Uterus (tissue), 4 donors: Measurements from ENCODE around the gene TMEM61. TPM values are rescaled to one million over a fixed set of nuclear protein-coding genes. Genes with fewer than 3 reads are reported as not detected.
"Not testable (repeated sequence)": the region's sequence is repeated elsewhere in the genome, so short reads cannot be mapped to it uniquely, and the experiment has no call there.

Source experiments
- DNase-seq, 2 donors: peaks; one replicate each; pipeline ENCODE4 v3.0.0-alpha.2; 2019 to 2020
- H3K27ac ChIP-seq, 2 donors: fragments of 200-600 bp; sonication (generic); 1 replicate in 1 of 2; 2 replicates in 1 of 2; pipeline ENCODE4 v1.5.1; 2016 to 2018
- H3K27me3 ChIP-seq, 2 donors: fragments of 200-600 bp; sonication (generic); one replicate each; pipeline ENCODE4 v1.5.1; 2018 to 2019; ENCODE audit warnings: control low read depth in 1 of 2
- H3K36me3 ChIP-seq, 2 donors: fragments of 200-600 bp; sonication (generic); one replicate each; pipeline ENCODE4 v1.5.1; 2019; ENCODE audit warnings: control low read depth in 1 of 2
- H3K4me1 ChIP-seq, 2 donors: fragments of 200-600 bp; sonication (generic); one replicate each; pipeline ENCODE4 v1.5.1; 2018 to 2019; ENCODE audit warnings: control low read depth in 1 of 2
- H3K4me3 ChIP-seq, 2 donors: fragments of 200-600 bp; sonication (generic); 1 replicate in 1 of 2; 2 replicates in 1 of 2; pipeline ENCODE4 v1.5.1; 2018 to 2019; ENCODE audit warnings: mild to moderate bottlenecking in 1 of 2
- H3K9me3 ChIP-seq, 2 donors: fragments of 200-600 bp; sonication (generic); one replicate each; pipeline ENCODE4 v1.5.1; 2019; ENCODE audit warnings: control low read depth in 1 of 2
- CTCF ChIP-seq, 4 experiments: fragments of 200-600 bp in 2 of 4; fragments of 450-650 bp in 2 of 4; sonication (generic) in 2 of 4; IDR thresholded peaks; one replicate each; pipeline ENCODE4 v1.5.1; 2016 to 2019; ENCODE audit warnings: antibody characterized with exemption in 4 of 4, mild to moderate bottlenecking in 2 of 4, moderate library complexity in 1 of 4
- POLR2A ChIP-seq, 2 donors: fragments of 450-650 bp; IDR thresholded peaks; one replicate each; pipeline ENCODE4 v1.6.1; 2016; ENCODE audit warnings: antibody characterized with exemption in 2 of 2, mild to moderate bottlenecking in 1 of 2, moderate library complexity in 1 of 2
- intact Hi-C: fragments of 100-400 bp; cut with DNase I; formaldehyde crosslinking; loops from one replicate; pipeline ENCODE4 v1.15.1; 2023; ENCODE audit warnings: low total_unique reads
- total RNA-seq, 4 donors: library from RNA; depleted of rRNA in 3 of 4; stranded (reverse); fragments of >200 nt in 3 of 4; gene quantifications; one replicate each; pipeline versions ENCODE4 v1.1.0 to v1.2.4, GENCODE V29; 2014 to 2023
- donor health status: DM: yes; HTN: yes; CAD: no.

Gene TMEM61
- total RNA-seq, 4 donors from 2014 or later: 0.35 TPM; not detected in 3

- no peak overlapping the region for H3K4me3 ChIP-seq
- H3K9me3 ChIP-seq: no peaks in the 10 kb centered on the region
- TF ChIP-seq POLR2A (IDR thresholded peaks at IDR 0.05) (no peak), CTCF (IDR thresholded peaks at IDR 0.05) (no peak)
- no peaks in the 10 kb centered on the region for H3K36me3 ChIP-seq
- no peaks in the 10 kb centered on the region for H3K4me1 ChIP-seq
- H3K27ac ChIP-seq: no peak overlapping the region
- intact Hi-C loops: no loop called here
- no peaks in the 10 kb centered on the region for H3K27me3 ChIP-seq
- DNase-seq: no peak
Measured at GRCh38 chr1:55015731-55016620, 35.5 kb downstream of the TMEM61 start.

- no peaks in the 10 kb centered on the region for H3K9me3 ChIP-seq
- intact Hi-C loops: no loop called here
- H3K36me3 ChIP-seq: no peaks in the 10 kb centered on the region
- H3K4me1 ChIP-seq: no peaks in the 10 kb centered on the region
- TF ChIP-seq CTCF (IDR thresholded peaks at IDR 0.05) (no peak), POLR2A (IDR thresholded peaks at IDR 0.05) (no peak)
- no peak overlapping the region for H3K4me3 ChIP-seq
- no peak for DNase-seq
- H3K27ac ChIP-seq: no peak overlapping the region
- no peaks in the 10 kb centered on the region for H3K27me3 ChIP-seq
Measured at GRCh38 chr1:55018395-55018794, 38.0 kb downstream of the TMEM61 start.

GRCh38 chr1:55021942-55022546 lies 41.6 kb downstream of the TMEM61 start:
- Histone ChIP-seq H3K27ac (no peak overlapping the region), H3K4me1 (no peaks in the 10 kb centered on the region), H3K36me3 (no peaks in the 10 kb centered on the region), H3K4me3 (no peak overlapping the region), H3K27me3 (no peaks in the 10 kb centered on the region), H3K9me3 (no peaks in the 10 kb centered on the region)
- TF ChIP-seq POLR2A (IDR thresholded peaks at IDR 0.05) (no peak), CTCF (IDR thresholded peaks at IDR 0.05) (peak; percentile 30 to 60 (median 46))
- DNase-seq: peak; percentile 34 to 35
- intact Hi-C loops: no loop called here

- intact Hi-C loops, DNase-seq, H3K4me1 ChIP-seq: not testable (repeated sequence)
Measured at GRCh38 chr1:55024163-55024562, 43.7 kb downstream of the TMEM61 start.

GRCh38 chr1:55026682-55027081 lies 46.3 kb downstream of the TMEM61 start:
- H3K4me3 ChIP-seq, intact Hi-C loops, H3K27me3 ChIP-seq, H3K4me1 ChIP-seq, DNase-seq, H3K27ac ChIP-seq, H3K36me3 ChIP-seq, H3K9me3 ChIP-seq: not testable (repeated sequence)

More at GRCh38 chr1:55024163-55024562, 43.7 kb downstream of the TMEM61 start:
- H3K9me3 ChIP-seq, H3K27ac ChIP-seq, H3K4me3 ChIP-seq, H3K36me3 ChIP-seq, H3K27me3 ChIP-seq: not testable (repeated sequence)

- H3K4me1 ChIP-seq, H3K36me3 ChIP-seq, intact Hi-C loops, DNase-seq, H3K27ac ChIP-seq, H3K9me3 ChIP-seq, H3K27me3 ChIP-seq, H3K4me3 ChIP-seq: not testable (repeated sequence)
Measured at GRCh38 chr1:55031098-55031497, 50.7 kb downstream of the TMEM61 start.
